RPMI7951 (cell line): ENCODE measurements around the gene TAMALIN. TPM values are rescaled to one million over a fixed set of nuclear protein-coding genes. Genes with fewer than 3 reads are reported as not detected.

ENCODE experiments used
- DNase-seq: peaks from one replicate; pipeline ENCODE4 v3.0.0-alpha.2; 2012; ENCODE audit warnings: low read depth
- total RNA-seq: library from RNA; depleted of rRNA; stranded (reverse); fragments of >200 nt; shearing (Covaris generic); gene quantifications from 2 replicates; pipeline ENCODE4 v1.2.3, GENCODE V29; 2014; rRNA removed

TAMALIN gene
- total RNA-seq, 1 experiment from 2014 or later: 0.24 TPM

DNA sequence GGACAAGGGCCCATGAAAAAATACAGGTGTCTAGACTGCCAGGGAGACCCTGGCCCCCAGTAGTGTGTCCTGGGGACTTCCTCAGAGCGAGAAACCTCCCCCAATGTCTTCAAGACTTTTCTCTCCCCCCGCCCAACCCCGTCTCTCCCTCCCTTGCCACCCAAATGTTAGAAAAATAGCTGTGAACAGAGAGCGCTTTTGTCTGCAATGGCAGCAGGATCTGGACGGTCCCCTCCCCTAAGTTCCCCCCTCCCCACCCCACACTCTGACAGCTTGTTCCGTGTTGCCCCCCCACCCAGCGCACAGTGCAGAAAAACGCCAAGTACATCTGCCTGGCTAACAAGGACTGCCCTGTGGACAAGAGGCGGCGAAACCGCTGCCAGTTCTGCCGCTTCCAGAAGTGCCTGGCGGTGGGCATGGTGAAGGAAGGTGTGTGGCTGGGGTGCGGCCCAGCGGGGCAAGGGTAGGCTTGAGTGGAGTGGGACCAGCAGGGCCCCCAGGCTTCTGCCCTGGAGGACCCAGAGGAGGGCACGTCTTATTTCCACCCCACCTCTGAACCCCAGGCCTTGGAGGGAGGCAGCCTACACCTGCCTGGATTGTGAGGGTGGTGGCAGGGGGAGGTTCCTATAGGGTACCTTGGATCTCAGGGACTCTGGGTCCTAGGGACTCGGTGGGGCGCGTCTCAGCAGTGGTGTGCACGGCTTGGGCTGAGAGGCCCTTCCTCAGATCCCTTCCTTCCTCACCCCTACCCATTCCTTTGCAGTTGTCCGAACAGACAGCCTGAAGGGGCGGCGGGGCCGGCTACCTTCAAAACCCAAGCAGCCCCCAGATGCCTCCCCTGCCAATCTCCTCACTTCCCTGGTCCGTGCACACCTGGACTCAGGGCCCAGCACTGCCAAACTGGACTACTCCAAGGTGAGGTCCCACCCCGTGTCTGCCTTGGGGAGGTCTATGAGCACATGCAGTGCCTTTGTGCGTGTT lies 49.3 kb downstream of the TAMALIN start:
- DNase-seq: no peak

DNA sequence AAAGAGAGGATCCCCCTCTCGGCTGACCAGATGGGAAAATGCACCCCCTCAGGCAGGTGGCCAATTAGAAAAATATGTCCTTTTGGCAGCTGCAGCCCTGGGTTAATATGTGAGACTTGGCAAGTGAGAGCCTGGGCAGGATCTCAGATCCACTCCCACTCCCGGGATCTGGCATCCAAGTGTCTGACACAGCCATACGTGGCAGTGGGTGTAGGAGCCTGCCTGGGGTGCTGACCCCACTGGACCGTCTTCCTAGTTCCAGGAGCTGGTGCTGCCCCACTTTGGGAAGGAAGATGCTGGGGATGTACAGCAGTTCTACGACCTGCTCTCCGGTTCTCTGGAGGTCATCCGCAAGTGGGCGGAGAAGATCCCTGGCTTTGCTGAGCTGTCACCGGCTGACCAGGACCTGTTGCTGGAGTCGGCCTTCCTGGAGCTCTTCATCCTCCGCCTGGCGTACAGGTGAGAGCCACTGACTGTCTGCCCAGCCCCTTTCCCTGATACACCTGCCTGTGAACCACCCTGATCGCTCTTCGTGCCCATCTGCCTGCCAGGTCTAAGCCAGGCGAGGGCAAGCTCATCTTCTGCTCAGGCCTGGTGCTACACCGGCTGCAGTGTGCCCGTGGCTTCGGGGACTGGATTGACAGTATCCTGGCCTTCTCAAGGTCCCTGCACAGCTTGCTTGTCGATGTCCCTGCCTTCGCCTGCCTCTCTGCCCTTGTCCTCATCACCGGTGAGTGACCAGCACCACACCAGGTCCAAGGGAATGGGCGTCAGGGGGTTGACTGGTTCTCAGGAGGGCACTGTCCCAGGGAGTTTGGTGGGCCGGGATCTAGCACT lies 50.3 kb downstream of the TAMALIN start:
- no peak for DNase-seq

DNA sequence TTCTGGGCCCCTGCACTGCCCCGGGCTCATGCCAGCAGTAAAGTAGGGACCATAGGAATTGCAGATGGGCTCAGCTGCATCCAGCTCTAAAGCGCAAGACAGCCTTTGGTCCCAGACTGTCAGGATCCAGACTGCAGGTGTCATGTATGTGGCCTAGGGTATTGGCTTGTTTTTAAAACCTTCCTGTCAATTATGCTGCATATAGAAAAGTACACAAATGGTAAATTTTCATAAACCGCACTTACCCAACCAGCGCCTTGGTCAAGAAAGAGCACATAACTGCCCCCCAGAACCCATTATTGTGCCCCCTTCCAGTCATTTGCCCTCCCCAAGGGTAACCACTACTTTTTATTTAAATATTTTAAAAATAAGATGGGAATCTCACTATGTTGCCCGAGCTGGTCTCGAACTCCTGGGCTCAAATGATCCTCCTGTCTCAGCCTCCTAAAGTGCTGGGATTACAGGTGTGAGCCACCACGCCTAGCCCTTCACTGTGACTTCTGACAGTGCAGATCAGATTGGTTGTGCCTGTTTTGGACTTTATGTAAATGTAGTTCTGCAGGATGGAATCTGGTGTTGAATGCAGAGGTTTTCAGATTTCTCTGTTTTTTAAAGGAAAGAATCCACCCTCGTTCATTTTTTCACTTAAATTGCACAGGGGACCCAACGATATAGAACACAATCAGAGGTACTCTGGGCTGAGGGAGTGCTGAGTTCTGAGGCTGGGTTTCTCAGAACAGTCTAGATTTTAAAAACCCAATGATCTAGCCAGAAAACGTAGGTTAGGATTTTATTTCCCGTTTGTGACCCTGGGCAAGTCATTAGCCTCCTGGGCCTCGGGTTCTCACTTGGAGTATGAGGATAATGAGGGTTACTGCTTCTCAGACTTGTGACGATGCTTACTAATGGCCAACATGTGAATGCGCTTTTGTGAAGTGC lies 51.2 kb downstream of the TAMALIN start:
- DNase-seq: no peak

DNA sequence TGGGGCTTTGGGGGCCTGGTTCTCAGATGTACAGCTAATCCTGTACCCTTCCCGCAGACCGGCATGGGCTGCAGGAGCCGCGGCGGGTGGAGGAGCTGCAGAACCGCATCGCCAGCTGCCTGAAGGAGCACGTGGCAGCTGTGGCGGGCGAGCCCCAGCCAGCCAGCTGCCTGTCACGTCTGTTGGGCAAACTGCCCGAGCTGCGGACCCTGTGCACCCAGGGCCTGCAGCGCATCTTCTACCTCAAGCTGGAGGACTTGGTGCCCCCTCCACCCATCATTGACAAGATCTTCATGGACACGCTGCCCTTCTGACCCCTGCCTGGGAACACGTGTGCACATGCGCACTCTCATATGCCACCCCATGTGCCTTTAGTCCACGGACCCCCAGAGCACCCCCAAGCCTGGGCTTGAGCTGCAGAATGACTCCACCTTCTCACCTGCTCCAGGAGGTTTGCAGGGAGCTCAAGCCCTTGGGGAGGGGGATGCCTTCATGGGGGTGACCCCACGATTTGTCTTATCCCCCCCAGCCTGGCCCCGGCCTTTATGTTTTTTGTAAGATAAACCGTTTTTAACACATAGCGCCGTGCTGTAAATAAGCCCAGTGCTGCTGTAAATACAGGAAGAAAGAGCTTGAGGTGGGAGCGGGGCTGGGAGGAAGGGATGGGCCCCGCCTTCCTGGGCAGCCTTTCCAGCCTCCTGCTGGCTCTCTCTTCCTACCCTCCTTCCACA lies 52.0 kb downstream of the TAMALIN start:
- DNase-seq: no peak

DNA sequence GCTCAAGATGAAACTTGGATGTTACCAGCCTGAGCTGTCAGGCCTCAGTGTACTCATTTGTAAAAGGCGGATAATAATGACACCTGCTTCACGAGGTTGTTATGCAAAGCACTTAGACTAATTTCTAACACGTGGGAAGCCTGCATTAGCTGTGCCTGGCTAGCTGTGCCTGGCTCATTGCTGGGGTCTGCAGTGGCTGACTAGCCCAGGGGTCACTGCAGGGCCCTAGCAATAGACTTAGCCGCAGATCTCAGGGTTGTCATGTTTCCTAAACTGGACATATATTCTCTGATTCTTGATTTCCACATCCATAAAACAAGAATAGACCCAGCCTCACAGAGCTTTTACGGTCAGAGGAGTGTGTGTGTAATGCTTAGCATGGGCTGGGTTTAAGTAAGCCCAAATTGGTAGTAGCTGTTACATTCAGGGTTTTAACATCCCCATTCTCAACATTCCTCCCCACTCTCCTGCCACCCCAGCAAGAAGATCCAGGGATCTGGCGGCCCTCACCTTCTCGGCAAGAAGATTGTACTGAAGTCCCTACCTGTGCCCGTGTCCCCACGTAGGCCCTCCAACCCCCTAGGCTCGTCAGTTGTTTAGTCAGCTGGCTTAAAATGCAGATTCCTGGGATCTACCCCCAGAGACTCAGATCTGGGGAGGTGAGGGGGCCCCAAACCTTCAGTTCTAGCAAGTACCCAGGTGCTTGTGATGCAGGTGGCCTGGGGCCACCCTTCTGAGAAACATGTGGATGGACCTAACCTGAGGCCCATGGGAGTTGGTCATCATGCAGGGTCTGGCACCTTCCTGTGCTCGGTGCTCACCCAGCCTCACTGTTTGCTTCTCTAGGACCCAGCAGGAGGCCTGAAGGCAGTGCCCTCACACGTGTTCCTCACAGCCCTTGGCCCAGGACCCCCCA lies 53.1 kb downstream of the TAMALIN start:
- DNase-seq: no peak

DNA sequence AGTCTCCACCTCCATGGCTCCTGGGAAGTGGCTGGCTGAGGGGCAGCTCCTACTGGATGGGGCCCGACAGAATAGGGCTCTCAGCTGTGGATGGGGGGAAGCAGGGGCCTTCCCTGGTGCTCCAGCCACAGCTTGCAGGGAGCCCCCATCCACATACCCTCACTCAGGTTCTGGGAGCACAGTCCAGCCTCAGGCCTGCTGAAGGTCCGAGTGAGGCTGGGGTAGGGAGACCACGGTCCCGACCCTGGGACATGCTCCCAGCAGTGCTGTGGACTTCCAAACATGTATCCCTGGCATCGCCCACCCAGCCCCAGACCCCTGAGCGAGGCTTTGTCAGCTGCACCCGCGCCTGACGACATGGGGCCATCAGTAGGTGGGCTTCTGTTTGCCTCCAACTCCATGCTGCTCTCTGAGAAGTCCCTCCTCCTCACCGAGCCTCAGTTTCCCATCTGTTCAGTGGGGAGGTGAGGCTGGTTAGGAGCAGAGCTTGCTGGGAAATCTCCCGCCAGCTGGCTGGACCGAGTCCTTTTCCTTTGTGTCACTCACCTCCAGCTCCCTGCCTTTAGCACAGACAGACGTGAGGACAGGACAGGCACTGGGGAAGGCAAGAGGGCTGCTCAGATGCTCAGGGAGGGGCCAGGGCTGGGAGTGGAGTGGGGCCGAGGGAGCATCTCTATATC lies 53.9 kb downstream of the TAMALIN start:
- no peak for DNase-seq

DNA sequence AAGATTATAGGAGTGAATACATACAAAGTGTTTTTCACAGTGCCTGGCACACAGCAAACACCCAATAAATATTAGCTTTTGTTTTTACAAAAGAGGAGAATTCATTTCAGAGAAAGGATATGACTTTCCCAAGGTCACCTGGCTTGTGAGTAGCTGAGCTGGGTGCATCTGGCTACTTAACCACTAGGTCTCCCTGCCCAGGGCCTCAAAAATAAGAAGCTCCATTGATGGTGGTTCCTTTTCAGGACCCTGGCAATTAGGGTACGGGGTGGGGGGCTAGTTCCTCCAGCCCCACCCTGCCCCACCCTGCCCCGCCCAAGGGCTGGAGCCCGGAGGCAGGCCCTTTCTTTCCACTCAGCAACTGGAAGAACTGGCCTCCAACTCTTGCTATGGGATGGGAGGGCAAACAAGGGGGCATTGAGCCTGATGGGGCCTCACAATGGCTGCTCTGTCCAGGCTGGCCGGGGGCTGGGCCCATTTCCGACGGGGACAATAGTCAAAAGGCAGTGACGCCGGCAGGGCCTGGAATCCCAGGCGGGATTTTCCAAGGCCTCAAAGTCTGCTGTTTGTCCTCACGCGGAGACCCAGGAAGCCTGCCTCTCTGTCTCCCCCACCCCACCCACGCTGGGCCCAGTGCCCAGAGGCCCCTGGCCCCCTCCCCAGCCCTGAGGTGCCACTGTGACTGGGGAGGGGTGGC lies 54.9 kb downstream of the TAMALIN start:
- no peak for DNase-seq

DNA sequence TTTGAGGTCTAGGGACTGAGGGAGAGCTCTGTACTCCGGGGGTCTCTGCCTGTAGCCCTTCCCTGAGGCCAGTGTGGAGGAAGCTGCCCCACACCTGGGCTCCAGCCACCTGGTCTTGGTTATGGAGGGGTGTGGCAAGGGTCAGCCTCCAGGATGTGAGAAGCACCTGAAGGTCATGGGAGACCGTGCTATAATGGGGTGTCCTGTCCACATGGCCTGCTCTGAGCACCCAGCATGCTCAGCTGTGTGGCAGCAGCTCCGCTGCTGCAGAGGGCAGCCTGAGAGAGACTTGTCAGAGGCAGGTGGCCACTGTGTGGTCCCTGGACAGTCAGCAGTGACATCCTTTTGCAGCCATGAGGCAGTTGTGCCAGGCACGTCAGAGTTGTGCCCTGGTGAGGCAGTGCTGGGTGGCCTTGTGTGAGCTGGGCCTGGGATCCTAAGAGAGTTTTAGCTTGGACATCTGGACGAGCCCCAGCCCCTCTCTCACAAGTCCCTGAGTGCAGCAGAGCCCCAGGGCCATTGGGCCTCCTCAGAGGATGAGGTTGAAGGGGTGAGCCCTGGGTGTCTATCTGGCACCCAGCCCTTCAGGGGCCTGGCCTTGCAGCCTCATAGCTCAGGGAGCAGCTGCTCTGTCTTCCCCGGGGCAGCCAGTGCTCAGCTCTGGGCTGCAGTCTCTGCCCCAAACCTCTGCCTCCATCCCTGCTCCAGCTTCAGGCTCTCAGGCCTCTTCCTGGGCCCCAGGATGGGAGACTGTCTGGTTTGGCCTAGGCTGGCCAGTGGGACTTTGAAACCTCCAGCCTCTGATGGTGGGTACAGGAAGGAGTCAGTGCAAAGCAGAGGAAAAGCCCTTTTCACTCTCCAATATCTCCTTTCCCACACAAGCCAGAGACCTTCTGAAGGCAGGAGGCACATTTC lies 55.7 kb downstream of the TAMALIN start:
- no peak for DNase-seq

DNA sequence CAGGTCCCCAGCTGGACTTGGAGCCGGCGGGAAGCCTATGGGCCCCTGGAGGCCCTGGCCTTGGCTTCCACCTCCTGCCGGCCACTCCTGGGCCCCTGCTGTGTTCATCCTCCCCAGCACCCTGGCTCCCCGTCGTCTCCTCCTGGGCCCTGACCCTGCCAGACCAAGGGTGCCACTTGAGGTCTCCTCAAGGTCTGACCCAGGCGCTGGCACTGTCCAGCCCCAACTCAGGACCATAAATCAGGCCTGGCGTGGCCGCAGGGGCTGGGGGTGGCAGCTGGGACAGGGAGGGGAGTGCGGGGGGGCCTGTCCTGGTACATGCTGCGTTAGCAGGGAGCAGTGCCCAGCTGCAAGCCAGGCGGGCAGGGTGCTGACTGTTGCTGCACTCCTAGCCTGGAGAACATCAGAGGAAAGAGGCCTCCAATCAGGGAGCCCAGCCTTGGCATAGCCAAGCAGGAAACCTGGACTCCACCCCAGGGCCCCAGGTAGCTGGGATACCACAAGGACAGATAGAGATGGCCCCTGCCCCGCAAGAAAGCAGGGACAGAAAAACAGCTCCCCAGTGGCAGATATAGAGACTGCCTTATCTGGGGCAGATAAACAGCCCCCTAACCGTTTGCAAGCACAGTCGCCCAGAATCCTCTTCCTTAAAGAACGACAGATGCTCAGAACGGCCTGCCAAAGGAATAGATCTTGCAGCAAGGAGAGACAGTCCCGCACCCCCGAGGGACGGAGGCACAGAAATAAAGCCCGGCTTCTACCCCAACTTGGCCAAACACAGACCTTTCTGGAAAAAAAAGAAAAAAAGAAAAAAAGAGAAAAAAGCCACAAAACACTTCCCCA lies 56.6 kb downstream of the TAMALIN start:
- no peak for DNase-seq

DNA sequence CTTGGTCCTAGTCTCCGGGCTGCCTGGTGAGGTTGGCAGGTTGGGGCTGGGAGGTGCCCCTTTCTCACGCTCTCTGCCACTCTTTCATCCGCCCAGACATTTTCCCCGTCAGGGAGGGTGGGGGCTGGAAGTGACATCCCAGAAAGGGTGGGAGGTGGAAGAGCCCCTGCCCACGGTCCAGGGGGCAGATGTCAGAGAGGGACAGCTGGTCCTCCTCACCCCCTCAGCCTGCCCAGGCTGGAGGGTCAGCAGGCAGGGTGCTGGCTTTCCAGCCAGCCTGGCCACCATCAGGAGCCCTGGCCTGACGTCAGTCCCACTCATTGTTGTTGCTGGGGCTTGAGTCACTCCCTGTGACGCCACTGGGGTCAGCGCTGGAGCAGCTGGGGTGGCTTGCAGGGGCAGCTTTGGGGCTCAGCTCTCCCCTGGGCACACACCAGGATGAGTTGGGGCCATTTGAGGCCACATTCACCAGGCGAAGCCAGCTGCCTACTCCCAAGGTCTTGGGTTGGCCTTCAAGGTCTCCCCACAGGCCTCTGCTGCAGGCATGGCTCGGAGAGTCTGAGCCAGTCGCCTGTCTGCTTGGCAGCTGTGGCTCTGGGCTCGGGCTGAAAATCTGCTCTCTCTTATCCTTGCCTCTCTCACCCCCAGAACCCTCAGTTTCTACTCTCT lies 57.4 kb downstream of the TAMALIN start:
- DNase-seq: peak; percentile 65

Other genes with a start within 250 kb of the TAMALIN start
- not detected in 2 replicates for gene FIGNL2, start 158.2 kb upstream of the TAMALIN start, total RNA-seq
- not detected in 2 replicates for gene ANKRD33, start 118.8 kb upstream of the TAMALIN start, total RNA-seq
- 0.29 TPM in 1 of 2 replicates, not detected in the other for gene ACVRL1, start 99.4 kb upstream of the TAMALIN start, total RNA-seq
- gene ACVR1B, start 55.2 kb upstream of the TAMALIN start, total RNA-seq: 2.1 and 3.2 TPM in 2 replicates
- 3.0 and 5.6 TPM in 2 replicates for gene NR4A1, start 44.5 kb downstream of the TAMALIN start, total RNA-seq
- gene ATG101, start 63.0 kb downstream of the TAMALIN start, total RNA-seq: 46.5 and 56.1 TPM in 2 replicates
- gene SMIM41, start 72.8 kb downstream of the TAMALIN start, total RNA-seq: not detected in 2 replicates
- 1.3 and 2.1 TPM in 2 replicates for gene KRT80, start 185.1 kb downstream of the TAMALIN start, total RNA-seq
- gene KRT7, start 226.3 kb downstream of the TAMALIN start, total RNA-seq: 0.68 and 2.3 TPM in 2 replicates